HG03159 (cell line): ENCODE results near the gene RPH3AL.

Experiments used
- ATAC-seq: cut with Tn5 transposase; IDR thresholded peaks from one replicate; pipeline ENCODE4 v1.9.1; 2021; ENCODE audit warnings: mild to moderate bottlenecking, moderate library complexity; ENCODE audit not compliant: unreplicated experiment

RPH3AL gene

GRCh38 chr17:337022-337420, 15.6 kb downstream of the RPH3AL start:
- no peak for ATAC-seq

- ATAC-seq = no peak
Observed at GRCh38 chr17:336110-337021, 16.2 kb downstream of the RPH3AL start.

GRCh38 chr17:335691-336090, 16.9 kb downstream of the RPH3AL start:
- no peak for ATAC-seq

DNA sequence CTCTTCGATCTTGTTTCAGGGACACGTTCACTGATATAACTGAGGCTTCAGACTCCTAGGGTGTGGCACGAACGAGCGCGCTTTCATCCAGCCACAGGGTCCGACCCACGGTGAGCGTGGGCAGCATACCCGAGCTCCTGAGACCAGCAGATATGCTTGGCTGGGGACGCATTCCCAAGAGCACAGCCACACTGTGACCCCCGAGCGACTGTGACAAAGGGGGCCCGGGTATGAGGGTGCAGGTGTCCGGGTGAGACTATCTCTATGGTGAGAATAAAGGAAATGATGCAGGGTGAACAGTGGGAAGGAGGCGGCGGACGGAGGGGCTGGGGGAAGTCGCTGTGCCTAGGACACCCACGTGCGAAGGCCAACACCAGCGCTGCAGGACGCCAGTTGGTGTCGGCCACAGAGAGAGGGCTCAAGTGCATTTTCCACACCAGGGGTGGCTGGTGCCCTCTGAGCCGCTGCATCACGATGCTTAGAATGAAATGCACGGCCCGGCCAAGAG, 17.6 kb downstream of the RPH3AL start:
- no peak for ATAC-seq

DNA sequence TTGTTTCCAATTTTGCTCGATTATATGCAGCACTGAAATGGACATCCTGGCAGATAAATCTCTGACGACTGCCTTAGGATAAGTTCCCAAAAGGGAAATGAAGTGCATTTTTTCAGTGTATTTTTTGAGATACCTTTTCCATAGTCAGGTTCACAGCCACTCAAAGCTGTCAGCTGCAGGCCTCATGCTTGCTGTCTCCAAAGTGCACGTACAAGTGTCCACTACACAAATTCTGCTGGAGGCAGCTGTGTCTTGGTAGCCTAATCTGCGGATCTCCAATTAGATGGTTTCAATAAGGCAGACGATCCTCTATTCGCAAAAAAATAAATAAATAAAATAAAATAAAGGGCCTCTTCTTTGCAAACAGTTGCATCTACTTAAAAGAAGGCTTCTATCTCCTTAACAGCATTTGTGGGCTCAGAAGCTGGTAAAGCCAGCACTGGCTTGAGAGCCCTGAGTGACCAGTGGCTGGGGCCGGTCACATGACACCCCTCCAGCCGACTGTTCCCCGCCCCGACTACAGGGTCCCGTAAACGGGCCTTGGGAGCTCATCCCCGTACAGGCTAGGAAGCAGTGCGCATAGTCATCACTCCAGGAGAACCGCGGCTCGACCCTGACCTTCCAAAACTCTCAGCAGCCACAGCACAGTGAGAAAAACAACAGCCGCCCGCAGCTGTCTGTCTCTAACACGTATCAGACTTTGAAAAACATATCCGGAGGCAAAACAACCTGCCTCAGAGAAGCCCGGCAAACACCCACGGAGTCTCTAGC, 18.8 kb downstream of the RPH3AL start:
- ATAC-seq = no peak

DNA sequence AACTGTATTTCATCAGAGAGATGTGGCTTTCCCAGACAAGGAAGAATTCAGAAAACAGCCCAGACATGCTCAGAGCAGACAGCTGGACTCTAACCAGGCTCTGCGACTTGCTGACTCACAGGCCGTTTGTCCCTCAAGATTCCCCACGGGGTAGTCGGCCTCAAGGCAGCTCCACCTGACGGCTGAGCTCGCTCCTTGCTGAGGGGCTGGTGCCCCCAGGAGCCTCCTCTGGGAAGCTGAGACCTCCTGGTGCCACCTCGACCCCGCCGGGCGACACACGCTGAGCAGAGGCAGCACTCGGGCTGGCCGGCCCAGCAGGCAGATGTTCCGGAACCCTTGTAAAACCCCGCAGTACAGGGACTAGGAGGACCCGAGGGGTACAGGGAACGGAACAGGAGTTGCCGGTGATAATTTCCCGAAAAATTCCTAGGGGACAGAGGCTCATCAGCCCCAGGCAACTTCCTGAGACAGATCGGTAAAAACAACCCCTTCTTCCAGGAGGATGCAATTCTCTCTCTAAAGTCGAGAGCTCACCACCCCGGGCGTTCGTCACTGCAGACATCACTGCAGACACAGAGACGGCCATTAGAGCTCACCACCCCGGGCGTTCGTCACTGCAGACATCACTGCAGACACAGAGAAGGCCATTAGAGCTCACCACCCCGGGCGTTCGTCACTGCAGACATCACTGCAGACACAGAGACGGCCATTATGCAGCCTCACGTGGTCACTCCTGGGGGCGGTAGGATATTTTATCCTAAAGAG, 19.9 kb downstream of the RPH3AL start:
- no peak for ATAC-seq

GRCh38 chr17:332023-332422, 20.6 kb downstream of the RPH3AL start:
- ATAC-seq = no peak

DNA sequence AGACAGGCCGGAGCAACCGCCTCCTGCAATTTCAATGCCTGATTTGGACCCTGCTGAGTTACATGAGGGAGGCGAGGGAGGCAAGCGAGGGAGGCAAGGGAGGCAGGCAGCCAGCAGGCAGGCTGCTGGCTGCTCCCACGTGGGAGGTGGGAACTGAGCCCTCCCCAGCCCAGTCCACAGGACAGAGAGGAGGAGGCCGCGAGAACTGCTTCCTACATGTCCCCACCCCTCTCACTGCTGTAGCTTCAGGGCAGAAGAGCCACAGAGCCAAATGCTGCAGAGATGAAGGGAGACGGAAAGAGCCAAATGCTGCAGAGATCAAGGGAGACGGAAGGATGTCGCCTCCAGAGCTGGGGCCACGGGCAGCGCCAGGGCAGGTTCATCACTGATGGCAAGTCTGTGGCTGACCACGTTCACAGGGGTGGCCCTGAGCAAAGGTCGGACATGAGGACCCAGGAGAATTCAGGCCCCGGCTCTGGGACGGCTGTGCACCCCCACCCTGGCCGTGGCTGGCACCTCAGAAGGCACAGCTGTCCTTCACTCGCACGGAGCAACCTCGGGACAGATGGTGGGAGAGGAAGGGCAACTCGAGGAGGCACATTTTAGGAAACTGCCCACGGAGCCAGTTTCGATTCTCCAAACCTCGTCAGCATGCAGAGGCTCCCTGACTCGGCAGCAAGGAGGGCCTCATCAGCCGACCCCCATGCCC, 21.5 kb downstream of the RPH3AL start:
- no peak for ATAC-seq

GRCh38 chr17:329784-330420, 22.7 kb downstream of the RPH3AL start:
- ATAC-seq = no peak

GRCh38 chr17:327971-328370, 24.6 kb downstream of the RPH3AL start:
- ATAC-seq = no peak

GRCh38 chr17:327296-327695, 25.3 kb downstream of the RPH3AL start:
- no peak for ATAC-seq

DNA sequence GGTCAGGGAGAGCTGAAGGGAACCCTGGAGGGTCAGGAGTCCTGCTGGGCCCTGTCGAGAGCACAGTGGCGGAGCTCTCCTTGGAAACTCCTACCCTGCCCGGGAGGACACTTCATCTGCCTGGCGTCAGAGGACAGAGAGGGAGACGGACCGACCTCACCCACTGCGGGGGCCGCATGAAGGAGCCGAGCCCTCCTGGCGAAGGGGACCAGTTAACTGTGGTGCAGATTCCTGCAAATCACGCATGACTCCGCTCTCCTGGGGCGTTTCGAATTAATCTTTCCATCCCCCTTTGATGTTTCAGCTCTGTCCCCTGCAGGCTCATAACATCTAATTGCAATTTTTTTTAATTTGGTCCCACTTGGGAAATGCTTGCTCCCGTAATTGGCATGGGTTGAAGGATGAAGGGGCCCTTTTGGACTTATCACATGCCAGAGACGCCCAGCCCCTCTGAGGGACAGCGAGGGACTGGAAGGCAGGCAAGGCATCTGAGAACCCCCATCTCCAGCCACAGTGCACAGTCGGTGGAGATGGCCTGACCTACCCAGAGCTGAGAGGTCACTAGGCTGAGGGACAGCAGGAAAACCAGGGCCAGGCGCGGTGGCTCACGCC, 26.5 kb downstream of the RPH3AL start:
- ATAC-seq = no peak

DNA sequence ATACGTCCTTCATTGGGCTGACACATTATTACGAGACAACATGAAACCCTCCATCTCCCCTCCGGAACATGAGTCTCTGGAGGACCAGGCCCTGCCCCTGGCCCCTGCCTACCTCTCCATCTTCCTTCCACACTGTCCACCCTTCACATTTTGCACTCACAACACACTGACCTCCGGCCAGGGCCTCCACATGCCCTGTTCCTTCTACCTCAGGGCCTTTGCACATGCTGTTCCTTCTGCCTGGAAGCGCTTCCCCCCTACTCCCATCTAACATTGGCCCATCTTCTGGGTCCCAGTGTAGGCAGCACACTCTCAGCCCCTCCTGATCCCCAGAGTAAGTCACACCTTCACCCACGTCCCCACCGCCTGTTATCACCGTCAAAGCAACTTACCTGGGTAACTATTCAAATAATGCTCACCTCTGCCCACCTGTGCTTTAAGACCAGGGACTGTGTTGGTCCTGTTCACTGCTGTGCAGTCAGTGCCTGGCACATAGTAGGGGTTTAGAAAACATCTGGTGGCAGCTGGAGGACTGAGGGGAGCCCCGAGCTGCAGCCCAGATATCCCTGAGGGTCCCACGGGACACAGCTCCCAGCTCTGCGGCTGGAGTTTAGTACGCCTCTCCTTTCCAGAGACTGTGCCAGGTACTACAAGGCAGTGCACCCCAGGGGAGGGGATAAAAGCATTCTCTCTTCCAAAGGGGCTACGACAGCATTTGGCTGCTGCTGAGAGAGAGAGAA, 27.2 kb downstream of the RPH3AL start:
- no peak for ATAC-seq

DNA sequence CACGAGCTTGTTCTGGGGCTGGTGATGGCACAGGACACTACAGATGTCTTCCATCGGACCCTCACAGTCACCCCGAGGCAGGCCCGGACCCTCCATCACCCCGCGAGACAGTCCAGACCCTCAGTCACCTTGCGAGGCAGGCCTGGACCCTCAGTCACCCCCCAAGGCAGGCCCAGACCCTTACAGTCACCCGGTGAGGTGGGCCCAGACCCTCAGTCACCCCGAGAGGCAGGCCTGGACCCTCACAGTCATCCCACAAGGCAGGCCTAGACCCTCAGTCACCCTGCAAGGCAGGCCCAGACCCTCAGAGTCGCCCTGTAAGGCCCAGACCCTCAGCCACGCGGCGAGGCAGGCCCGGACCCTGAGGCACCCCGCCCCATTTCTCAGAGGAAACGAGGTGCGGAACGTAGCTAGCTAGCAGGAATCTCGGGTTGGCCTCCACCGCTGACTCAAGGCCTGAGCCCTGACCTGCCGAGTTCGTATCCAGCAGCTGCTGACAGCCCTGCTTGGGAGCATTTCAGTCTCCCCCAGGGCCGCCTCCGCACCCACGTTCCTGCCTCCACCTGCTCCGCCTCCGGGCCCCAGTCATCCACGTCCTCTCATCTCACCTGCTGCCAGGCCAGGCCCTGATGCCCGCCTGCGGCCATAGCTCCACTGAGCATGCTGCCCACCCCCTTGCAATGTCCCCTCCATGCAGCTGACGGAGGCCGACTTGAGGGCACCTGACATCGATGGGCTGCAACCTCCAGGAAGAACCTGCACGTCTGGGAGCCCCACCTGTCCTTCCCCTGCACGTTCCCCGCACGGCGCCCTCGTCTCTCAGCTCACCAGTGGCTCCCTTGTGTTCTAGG, 28.7 kb downstream of the RPH3AL start:
- ATAC-seq = no peak

- ATAC-seq = no peak
Observed at GRCh38 chr17:323181-323580, 29.4 kb downstream of the RPH3AL start.

DNA sequence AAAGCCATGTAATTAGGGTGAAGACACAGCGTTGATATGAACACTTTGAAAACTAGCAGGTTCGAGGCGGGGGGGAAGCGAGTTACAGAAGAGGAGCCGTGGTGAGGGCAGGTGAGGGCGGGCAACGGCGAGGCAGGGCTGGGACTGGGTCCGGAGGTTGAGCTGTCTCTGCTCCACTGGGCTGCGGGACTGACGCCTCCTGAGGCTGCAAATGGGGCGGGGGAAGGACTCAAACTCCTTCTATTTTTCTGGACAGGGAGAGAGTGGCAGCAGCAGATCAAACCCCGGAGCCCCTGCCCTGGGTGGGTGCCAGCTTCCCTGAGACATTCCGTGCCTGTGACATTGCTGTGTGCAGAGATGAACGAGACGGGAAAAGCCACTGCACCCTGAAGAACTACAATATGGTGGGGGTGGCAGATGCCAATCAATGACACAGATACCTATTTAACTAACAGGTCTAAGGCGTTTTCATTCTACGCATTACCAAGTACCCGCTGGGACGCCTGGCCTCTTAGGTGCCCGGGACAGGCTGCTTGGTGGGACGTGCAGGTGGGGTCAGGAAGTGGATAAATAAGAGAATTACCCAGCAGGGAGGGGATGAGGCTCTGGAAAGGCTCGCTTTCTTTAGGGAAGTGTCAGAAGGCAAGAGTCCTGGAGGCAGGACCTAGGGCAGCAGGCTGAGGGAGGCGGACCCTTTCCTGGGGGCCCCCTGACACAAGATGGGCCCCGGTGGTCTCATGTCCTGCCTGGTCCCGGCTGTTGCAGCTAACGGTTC, 30.4 kb downstream of the RPH3AL start:
- no peak for ATAC-seq

GRCh38 chr17:321386-321941, 31.1 kb downstream of the RPH3AL start:
- ATAC-seq = no peak
